ENCODE data around the gene LAMTOR5.

GRCh38 chr1:110407260-110408210, at the start of gene LAMTOR5:
- peak; percentile 97 for TF ChIP-seq POLR2AphosphoS5 (IDR thresholded peaks at IDR 0.05; ENCODE audit: borderline replicate concordance, low read depth, low read length)
- no peak for TF ChIP-seq EZH2 (IDR thresholded peaks at IDR 0.05)

Measured in SK-N-MC (cell line).